Amniotic stem cell (primary cell): ENCODE data around the gene GCSAM.

ENCODE experiments used
- DNase-seq: peaks from one replicate; lab custom pipeline; 2025; lab: John Stamatoyannopoulos, UW

GCSAM gene

GRCh38 chr3:112129925-112130637 lies 3.0 kb downstream of the GCSAM start:
- DNase-seq, result no peak

- DNase-seq, result no peak
Observed at GRCh38 chr3:112128843-112129727, 4.0 kb downstream of the GCSAM start.

- no peak for DNase-seq
Observed at GRCh38 chr3:112127522-112128494, 5.2 kb downstream of the GCSAM start.

- DNase-seq, result no peak
Observed at GRCh38 chr3:112126511-112126911, 6.5 kb downstream of the GCSAM start.

- no peak for DNase-seq
Observed at GRCh38 chr3:112124907-112125607, 8.0 kb downstream of the GCSAM start.

- no peak for DNase-seq
Observed at GRCh38 chr3:112123548-112123947, 9.5 kb downstream of the GCSAM start.

- DNase-seq, result no peak
Observed at GRCh38 chr3:112122870-112123269, 10.2 kb downstream of the GCSAM start.

GRCh38 chr3:112121577-112122547 lies 11.2 kb downstream of the GCSAM start:
- DNase-seq, result no peak

- no peak for DNase-seq
Observed at GRCh38 chr3:112119962-112120836, 12.8 kb downstream of the GCSAM start.

GRCh38 chr3:112117841-112118571 lies 15.0 kb downstream of the GCSAM start:
- no peak for DNase-seq

GRCh38 chr3:112117415-112117814 lies 15.6 kb downstream of the GCSAM start:
- DNase-seq, result no peak

- no peak for DNase-seq
Observed at GRCh38 chr3:112116748-112117186, 16.3 kb downstream of the GCSAM start.

- no peak for DNase-seq
Observed at GRCh38 chr3:112115806-112116383, 17.2 kb downstream of the GCSAM start.

- no peak for DNase-seq
Observed at GRCh38 chr3:112115161-112115739, 17.8 kb downstream of the GCSAM start.

GRCh38 chr3:112114576-112115160 lies 18.4 kb downstream of the GCSAM start:
- no peak for DNase-seq

GRCh38 chr3:112111785-112112402 lies 21.2 kb downstream of the GCSAM start:
- DNase-seq, result peak; percentile 38

GRCh38 chr3:112109322-112109721 lies 23.7 kb downstream of the GCSAM start:
- DNase-seq, result no peak
